Mononuclear cell (primary cell): Measurements from ENCODE around the gene LZTR1. TPM values are rescaled to one million over a fixed set of nuclear protein-coding genes. Genes with fewer than 3 reads are reported as not detected.

ENCODE experiments used
- H3K27me3 ChIP-seq: 2 replicates; pipeline ENCODE4 v1.6.0; 2011; ENCODE audit warnings: low read length, control low read depth; ENCODE audit not compliant: insufficient read depth
- H3K4me1 ChIP-seq: 2 replicates; pipeline ENCODE4 v1.5.1; 2011; ENCODE audit warnings: mild to moderate bottlenecking, low read length, control low read depth; ENCODE audit not compliant: insufficient read depth
- H3K4me3 ChIP-seq: 2 replicates; pipeline ENCODE4 v1.5.1; 2011; ENCODE audit warnings: mild to moderate bottlenecking, low read length, moderate library complexity
- H3K9me3 ChIP-seq: 2 replicates; pipeline ENCODE4 v1.5.1; 2011; ENCODE audit warnings: low read depth, mild to moderate bottlenecking, control low read depth, low read length
- total RNA-seq: library from RNA; depleted of rRNA; stranded (reverse); fragments of >200 nt; gene quantifications from one replicate; pipeline ENCODE4 v1.2.3, GENCODE V29; 2012

The LZTR1 gene
- total RNA-seq, 1 donor, result 24.8 TPM

DNA sequence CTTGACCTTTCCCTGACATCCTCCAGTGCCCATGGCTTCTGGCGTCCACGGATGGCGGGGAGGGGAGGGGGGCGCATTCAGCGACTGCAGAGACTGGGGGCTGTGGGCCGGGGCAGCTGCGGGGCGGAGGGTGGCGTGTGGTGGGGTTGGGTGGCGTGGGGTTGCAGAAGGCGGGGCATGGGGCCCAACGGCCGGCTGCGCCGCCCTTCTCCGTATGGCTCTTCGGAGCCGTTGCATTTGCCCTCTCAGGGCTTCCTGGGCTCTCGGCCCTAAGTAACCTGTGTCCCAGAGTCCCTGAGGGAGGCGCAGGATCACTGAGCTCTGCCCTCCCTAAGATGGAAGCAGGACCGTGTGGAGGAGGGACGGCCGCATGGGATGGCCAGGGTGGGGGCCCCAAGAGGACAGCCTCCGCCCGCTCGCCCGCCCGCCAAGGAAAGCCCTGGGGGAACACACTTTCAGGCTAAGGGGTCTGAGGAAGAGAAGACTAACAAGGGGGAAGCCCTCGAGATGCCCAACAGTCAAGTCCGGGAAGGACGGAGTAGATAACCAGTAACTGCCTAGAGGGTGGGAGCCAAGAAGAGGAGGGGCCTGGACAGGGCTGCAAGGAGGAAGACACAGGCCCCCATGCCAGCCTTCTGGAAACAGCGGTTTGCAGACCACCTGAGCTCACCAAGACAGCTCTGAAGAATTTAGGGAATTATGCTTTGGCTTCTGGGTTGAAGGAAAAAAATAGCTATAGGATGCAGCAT, 24.2 kb upstream of the LZTR1 start:
- Histone ChIP-seq H3K4me1 (peaks cover 27% of the 10 kb centered on the region), H3K27me3 (no peaks in the 10 kb centered on the region), H3K9me3 (no peaks in the 10 kb centered on the region), H3K4me3 (peak overlapping the region; percentile 55)

DNA sequence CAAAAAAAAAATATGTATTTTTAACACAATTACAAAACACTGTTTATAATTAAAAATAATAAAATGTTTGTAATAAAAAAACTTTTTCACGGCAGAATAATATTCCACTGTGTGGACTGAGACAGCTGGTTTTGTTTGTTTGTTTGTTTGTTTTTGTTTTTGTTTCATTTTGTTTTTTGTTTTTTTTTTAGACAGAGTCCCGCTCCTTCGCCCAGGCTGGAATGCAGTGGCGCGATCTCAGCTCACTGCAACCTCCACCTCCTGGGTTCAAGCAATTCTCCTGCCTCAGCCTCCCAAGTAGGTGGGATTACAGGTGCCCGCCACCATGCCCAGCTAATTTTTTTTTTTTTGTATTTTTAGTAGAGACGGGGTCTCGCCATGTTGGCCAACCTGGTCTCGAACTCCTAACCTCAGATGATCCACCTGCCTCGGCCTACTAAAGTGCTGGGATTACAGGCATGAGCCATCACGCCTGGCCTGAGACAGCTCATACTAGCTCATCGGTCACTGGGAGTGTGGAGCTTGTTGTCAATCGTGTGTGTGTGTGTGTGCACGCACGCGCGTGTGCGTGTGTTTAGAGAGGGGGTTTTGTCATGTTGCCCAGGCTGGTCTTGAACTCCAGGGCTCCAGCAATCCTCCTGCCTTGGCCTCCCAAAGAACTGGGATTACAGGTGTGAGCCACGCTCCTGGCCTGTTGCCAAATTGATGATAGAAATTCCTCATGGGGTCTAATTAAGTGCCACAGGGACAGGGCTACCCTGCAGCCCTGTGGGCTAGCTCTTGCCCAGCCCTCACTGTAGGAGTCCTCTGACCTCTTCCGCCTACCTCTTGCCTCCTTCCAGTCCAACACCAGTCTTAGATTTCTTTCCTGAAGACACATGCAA, 22.3 kb upstream of the LZTR1 start:
- H3K27me3 ChIP-seq, result peaks cover 3% of the 10 kb centered on the region
- H3K4me1 ChIP-seq, result peaks cover 34% of the 10 kb centered on the region
- no peaks in the 10 kb centered on the region for H3K9me3 ChIP-seq
- H3K4me3 ChIP-seq, result no peak overlapping the region

DNA sequence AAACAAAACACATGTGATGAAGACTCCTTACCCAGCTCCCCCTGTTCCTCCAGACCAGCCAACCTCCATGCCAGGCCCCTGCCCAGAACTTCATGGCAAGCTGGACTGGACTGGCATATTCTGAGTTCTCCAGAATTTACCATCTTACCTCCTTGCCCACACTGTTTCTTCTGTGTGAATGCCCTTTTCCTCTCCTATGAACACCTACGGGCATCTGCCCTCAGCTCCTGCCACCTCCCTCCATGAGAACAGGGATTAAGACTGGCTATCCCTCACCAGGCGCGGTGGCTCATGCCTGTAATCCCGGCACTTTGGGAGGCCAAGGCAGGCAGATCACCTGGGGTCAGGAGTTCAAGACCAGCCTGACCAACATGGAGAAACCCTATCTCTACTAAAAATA, 21.5 kb upstream of the LZTR1 start:
- Histone ChIP-seq H3K4me3 (no peak overlapping the region), H3K27me3 (peaks cover 3% of the 10 kb centered on the region), H3K9me3 (no peaks in the 10 kb centered on the region), H3K4me1 (peaks cover 39% of the 10 kb centered on the region)

DNA sequence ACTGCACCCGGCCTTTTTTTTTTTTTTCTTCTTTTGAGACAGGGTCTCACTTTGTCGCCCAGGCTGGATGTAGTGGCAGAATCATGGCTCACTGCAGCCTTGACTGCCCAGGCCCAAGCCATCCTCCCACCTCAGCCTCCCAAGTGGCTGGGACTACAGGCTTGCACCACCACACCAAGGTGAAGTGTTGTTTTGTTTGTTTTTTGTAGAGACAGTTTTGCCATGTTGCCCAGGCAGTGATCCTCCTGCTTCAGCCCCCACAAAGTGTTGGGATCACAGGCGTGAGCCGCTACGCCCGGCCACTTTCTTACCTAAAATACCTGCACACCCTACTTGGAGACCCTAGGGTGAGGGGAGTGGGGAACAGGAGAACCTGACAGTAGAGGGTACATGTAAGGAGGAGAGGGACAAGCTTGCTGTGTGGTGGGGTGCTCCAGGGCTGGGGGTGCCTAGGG, 19.6 kb upstream of the LZTR1 start:
- no peak overlapping the region for H3K4me3 ChIP-seq
- H3K4me1 ChIP-seq, result peaks cover 37% of the 10 kb centered on the region
- H3K27me3 ChIP-seq, result peaks cover 3% of the 10 kb centered on the region
- no peaks in the 10 kb centered on the region for H3K9me3 ChIP-seq

DNA sequence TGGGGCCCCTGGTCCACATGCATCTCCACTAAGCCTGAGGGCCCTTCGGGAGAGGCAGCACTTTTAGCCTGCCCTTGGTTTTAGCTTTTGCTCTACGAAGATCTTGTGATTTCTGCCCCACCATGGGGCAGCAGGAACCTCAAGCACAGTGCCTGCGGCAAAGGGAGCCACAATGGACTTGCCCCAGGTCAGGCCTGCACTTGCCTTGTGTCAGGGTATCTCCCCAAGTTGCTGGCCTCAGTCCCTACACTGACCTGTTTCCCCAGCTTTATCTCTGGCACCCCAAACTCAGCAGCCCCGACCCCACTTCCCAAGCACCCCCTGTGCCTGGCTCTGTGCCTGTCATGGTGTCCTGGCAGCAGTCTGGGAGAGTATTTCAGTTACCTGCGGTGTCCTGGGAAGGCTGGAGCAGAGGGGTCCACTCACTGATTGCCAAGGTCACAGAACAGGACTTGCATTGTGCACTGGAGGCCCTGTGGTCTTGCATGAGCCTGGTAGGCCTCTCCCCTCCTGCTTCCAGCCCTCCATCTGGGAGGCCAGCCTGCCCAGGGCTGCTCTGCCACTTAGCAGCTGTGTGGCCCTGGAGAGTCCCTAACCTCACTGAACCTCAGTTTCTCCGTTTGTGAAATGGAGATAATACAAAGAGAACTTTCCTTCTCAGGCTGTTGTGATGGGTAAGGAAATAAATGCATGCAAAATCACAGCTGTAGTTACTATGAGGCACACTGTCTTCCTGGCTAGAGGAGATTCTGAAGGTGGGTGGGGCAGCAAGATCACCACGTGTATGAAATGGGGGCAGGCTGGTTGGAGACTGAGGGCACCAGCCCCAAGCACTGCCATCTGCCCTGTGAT, 18.7 kb upstream of the LZTR1 start:
- Histone ChIP-seq H3K4me1 (peaks cover 38% of the 10 kb centered on the region), H3K9me3 (no peaks in the 10 kb centered on the region), H3K27me3 (peaks cover 3% of the 10 kb centered on the region), H3K4me3 (no peak overlapping the region)

DNA sequence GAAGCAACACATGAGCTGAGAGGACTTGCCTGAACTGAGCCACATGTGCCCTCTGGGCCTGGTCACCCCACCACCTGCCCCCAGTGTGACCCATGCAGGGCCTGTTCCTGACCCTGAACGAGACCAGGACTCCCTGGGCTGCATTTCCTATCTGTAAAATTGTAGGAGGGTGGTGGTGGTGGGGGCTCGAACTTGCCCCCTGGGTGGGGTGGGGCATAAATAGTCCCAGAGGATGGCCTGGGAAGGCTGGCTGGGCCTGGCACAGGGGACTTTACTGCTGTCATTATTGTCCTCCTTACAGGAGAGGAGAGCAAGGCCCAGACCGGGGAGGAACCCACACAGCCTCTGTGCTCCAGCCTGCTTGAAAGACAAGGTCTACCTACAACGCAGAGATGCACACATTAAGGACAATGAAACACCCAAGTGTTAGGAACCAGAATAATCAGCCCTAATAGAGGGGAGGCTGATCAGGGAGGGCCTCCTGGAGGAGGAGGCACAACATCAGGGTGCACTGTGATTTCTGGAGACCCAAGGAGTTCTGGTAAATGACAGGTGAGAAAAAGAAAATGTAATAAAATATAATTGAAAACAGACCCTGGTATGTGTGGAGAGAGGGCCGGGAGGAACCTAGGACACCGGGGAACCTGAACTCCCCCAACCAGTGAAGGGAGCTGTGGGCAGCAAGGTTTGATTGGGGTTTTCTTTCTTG, 17.9 kb upstream of the LZTR1 start:
- peaks cover 44% of the 10 kb centered on the region for H3K4me1 ChIP-seq
- no peak overlapping the region for H3K4me3 ChIP-seq
- peaks cover 3% of the 10 kb centered on the region for H3K27me3 ChIP-seq
- H3K9me3 ChIP-seq, result no peaks in the 10 kb centered on the region

DNA sequence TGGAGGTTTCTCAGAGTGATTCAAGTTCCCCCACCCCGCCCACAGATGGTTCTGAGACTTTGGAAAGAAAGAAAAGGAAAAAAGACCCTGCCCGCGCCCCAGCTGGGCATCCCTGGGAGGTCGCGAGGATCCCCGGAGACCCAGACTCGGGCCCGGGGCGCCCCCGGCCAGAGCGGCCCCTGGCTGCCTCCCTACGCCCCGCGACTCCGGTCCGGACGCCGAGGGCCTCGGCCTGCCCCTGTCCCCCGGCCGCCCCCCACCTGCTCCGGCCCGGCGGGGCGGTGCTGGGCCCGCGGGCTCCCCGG, 17.3 kb upstream of the LZTR1 start:
- peaks cover 3% of the 10 kb centered on the region for H3K27me3 ChIP-seq
- H3K4me3 ChIP-seq, result no peak overlapping the region
- H3K9me3 ChIP-seq, result no peaks in the 10 kb centered on the region
- peaks cover 44% of the 10 kb centered on the region for H3K4me1 ChIP-seq

DNA sequence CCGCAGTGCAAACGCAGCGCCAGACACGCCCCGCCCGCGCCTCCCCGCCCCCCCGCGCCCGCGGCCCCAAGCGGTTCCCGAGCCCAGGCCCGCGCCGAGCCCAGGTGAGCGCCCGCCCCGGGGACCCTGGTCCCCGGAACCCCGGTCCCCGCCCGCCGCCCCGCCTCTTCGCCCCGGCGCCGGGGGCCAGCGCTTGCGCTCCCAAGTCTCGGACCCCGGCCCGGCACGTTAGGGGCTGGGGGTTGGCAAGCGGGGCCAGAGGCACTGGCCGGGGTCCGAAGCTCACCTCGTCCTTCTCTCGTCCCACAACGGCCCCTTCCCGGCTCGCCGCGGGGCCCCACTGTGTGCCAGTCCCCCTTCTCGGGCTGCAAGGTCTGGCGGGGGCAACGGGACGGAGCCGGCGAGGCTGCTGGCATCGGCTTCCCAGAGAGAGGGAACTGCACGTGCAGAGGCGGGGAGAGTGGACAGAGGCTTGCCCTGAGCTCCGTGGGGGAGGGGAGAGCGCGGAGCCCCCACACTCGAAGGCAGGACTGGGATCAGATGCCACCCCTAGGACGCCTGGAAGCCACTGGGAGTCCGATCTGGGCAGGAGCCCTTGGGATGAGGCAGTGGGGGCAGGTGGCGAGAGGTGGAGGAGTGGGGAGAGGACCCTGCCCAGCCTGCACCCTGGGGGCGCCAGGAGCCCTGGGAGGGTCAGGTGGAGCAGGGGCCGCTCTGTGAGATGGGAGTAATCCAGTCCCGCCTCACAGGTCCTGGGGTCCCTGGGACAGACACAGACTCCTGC, 16.8 kb upstream of the LZTR1 start:
- H3K4me1 ChIP-seq, result peaks cover 44% of the 10 kb centered on the region
- no peaks in the 10 kb centered on the region for H3K9me3 ChIP-seq
- H3K27me3 ChIP-seq, result peaks cover 3% of the 10 kb centered on the region
- peak overlapping the region; percentile 13 for H3K4me3 ChIP-seq

DNA sequence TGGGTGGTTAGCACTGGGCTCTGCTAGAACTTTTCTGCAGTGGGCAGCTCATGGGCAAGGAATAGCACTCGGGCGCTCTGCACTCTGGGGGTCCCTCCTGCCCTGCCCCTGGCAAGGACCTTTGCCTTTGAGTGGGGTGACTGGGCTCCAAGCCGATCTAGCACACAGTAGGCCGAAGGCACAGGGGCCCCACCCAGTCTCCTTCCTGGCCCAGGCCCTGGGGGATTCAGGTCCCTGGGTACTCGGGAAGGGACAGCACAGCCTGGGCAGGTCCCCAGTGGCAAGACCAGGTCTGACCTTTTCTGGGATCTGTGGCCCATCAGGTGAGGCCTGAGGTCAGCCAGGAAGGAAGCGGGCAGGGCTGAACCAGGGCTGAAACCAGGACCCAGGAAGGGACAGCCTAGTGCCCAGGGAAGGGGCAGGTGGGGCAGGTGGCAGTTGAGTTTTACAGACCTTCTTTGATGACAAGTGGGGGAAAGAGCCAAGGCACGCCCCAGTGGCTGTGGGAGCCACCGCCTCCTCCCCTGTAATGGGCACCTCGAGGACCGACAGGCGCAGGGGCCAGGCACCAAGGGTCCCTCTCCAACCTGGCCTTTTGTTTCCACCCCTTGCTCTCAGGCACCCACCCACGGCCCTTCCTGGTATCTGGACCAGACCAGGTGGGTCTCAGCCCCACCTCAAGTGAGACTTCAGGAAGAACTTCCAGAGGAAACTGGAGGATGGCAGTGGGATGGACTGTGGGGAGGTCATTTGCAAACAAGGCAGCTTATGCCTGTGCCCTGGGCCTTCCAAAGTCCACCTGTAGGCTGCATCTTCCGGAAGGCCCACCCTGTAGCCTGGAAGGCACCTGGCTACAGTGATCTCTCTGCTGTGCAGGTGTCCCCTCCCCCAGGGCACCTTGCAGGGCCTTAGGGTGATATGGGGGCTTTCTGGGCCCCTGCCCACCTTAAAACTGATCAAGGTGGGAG, 15.9 kb upstream of the LZTR1 start:
- Histone ChIP-seq H3K27me3 (peaks cover 3% of the 10 kb centered on the region), H3K9me3 (no peaks in the 10 kb centered on the region), H3K4me1 (peaks cover 47% of the 10 kb centered on the region), H3K4me3 (no peak overlapping the region)

DNA sequence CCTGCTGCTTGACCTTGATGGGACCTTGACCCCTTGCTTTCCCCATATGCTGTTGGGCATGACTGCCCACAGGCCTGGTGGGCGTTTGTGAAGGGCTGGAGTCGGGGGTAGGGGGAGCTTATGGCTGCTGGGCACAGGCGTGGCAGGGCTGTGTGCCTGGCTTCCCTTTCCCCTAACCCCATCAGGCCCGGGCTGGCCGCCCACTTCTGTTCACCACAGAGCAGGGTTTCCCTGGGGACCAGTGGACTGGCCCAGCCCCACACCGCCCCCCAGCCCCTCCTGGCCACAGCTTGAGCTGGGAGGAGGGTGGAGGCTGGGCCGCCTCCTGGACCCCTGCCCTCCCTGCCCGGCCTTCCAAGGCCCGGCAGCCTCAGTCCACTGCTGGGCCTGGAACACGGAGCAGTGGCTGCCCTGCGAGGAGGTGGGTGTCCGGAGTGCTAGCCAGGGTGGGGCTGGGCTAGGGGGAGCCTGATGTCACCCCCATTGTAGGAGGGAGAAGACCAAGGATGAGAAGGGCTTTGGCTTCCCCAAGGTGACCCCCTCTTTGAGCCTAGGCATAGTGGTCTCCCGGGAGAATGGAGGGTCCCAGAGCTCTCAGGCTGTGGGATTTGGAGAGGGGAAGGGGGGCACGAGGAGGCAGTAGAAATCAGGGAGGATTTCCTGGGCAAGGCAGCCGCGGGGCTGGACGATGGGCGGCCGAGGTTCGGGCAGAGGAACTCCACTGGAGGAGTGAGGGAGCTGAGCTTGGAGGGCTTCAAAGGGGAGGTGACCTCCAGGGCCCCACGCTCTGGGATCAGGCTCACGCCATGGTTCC, 15.0 kb upstream of the LZTR1 start, which contains the start of gene AIFM3:
Gene AIFM3 (plus strand): TSS at position 373 of the 814 bp plus-strand sequence. CDS start 690 bp downstream, outside the sequence.
- Histone ChIP-seq H3K27me3 (peaks cover 3% of the 10 kb centered on the region), H3K4me3 (no peak within 1 kb of the TSS), H3K9me3 (no peaks in the 10 kb centered on the region), H3K4me1 (peaks cover 50% of the 10 kb centered on the region)

DNA sequence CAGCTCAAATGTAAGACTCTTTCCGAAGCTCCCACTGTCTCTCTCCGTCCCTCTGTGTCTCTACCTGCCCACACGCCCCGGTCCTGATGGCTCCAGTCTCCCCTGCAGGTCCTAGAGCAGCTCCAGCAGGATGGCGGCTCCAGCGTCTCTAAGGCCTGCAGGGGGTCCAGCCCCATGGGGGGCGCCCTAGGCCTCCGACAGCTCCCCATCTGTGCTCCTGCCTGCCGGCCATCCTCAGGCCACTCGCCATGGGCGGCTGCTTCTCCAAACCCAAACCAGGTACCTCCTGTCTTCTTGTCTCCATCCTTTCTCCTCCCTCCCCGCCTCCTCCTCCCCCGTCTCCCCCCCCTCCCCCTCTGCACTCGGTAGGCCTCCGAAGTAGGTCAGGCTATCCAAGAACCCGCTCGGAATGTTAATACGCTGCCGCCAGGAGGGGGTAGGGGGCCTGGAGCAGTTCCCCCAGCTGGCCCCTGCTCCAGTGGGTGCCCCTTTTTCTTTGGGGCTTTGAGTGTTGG, 14.3 kb upstream of the LZTR1 start:
- Histone ChIP-seq H3K9me3 (no peaks in the 10 kb centered on the region), H3K4me1 (peaks cover 57% of the 10 kb centered on the region), H3K4me3 (no peak overlapping the region)

DNA sequence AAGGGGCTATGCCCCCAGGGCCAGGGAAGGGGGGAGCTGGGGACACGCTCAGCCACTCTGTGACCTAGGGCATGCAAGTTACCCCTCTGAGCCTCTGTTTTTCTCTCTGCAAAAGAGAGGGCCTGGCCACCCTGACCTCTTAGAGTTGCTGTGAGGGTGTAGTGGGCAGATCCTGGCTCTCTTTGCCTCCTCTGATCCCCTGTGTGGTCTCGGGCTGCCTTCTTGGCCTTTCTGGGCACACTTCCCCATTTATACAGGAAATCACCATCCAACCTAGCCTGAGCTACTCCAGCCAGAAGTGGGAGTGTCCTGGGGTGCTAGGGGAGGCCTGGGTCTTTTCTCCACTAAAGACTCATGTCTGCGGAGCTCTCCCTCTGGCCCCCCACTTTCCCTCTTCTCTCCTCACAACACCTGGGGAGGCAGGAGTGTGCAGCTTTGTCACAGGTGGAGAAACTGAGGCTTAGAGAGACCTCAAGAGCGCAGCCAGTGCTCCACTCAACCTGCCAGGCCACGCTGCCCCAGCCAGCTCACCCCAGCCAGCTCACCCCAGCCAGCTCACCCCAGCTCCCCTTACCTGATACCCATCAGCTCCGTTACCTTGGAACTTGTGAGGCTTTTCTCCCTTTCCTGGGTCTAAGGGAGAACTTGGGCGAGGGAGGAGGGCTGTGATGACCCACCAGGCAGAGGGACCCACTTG, 13.7 kb upstream of the LZTR1 start:
- Histone ChIP-seq H3K9me3 (no peaks in the 10 kb centered on the region), H3K4me3 (no peak overlapping the region), H3K27me3 (peaks cover 3% of the 10 kb centered on the region), H3K4me1 (peaks cover 62% of the 10 kb centered on the region)

More for the DNA sequence above, 14.3 kb upstream of the LZTR1 start:
- peaks cover 3% of the 10 kb centered on the region for H3K27me3 ChIP-seq
